K562 (cell line): ENCODE results near the gene DCAF10. TPM values are rescaled to one million over a fixed set of nuclear protein-coding genes. Genes with fewer than 3 reads are reported as not detected.

Source experiments
- BRCA1 ChIP-seq, 2 experiments: fragments of 450-650 bp in 1 of 2; sonication (generic) in 1 of 2; formaldehyde crosslinking in 1 of 2; IDR thresholded peaks; 2 replicates each; pipeline versions ENCODE4 v1.5.0 to v1.6.1; 2017 to 2020; ENCODE audit warnings: mild to moderate bottlenecking in 1 of 2, missing genetic modification reagents in 1 of 2
- CEBPG ChIP-seq, 3 experiments: fragments of 200-800 bp in 1 of 3; sonication (Bioruptor generic) in 1 of 3; sonication (generic) in 1 of 3; formaldehyde crosslinking in 1 of 3; IDR thresholded peaks in 2 of 3; conservative IDR thresholded peaks in 1 of 3; 2 replicates each; pipeline versions ENCODE4 v1.6.1 to v1.8.0; 2016 to 2022; ENCODE audit warnings: missing compliant biosample characterization in 2 of 3, missing genetic modification characterization in 2 of 3, mild to moderate bottlenecking in 1 of 3, missing genetic modification reagents in 1 of 3
- HMGN3 ChIP-seq: IDR thresholded peaks from 2 replicates; pipeline ENCODE4 v1.6.1; 2011; ENCODE audit warnings: borderline replicate concordance, low read depth, mild to moderate bottlenecking, mixed read lengths, low read length; ENCODE audit not compliant: insufficient read length; ENCODE audit errors: extremely low read depth
- MIER1 ChIP-seq: fragments of 450-650 bp; IDR thresholded peaks from 2 replicates; pipeline ENCODE4 v1.6.1; 2016; ENCODE audit warnings: antibody characterized with exemption, mild to moderate bottlenecking, low read depth
- NR1H2 ChIP-seq: sonication (generic); formaldehyde crosslinking; IDR thresholded peaks from 2 replicates; pipeline ENCODE4 v1.4.0; 2020; ENCODE audit warnings: mild to moderate bottlenecking, missing genetic modification reagents
- RBM39 ChIP-seq: fragments of 200-400 bp; formaldehyde crosslinking; optimal IDR thresholded peaks from 2 replicates; pipeline ENCODE3; 2018; ENCODE audit warnings: low read depth, low read length
- SIN3A ChIP-seq, 2 experiments: fragments of 150-350 bp in 1 of 2; IDR thresholded peaks; 2 replicates each; pipeline ENCODE4 v1.6.1; 2011 to 2016; ENCODE audit warnings: borderline replicate concordance in 2 of 2, low read depth in 2 of 2, low read length in 2 of 2, mild to moderate bottlenecking in 2 of 2, moderate library complexity in 2 of 2; ENCODE audit not compliant: control insufficient read depth in 1 of 2
- TBP ChIP-seq: optimal IDR thresholded peaks from 2 replicates; pipeline ENCODE3; 2011; ENCODE audit warnings: low read depth, low read length, improper control_type of control experiment
- TEAD4 ChIP-seq, 2 experiments: sonication (generic) in 1 of 2; formaldehyde crosslinking in 1 of 2; IDR thresholded peaks; 2 replicates each; pipeline versions ENCODE4 v1.6.1 to v1.8.0; 2012 to 2022; ENCODE audit warnings: borderline replicate concordance in 1 of 2, inconsistent platforms in 1 of 2, low read length in 1 of 2, mild to moderate bottlenecking in 1 of 2, missing genetic modification reagents in 1 of 2
- YY1 ChIP-seq, 3 experiments: IDR thresholded peaks; 2 replicates each; pipeline ENCODE4 v1.6.1; 2011; ENCODE audit warnings: low read length in 2 of 3, mild to moderate bottlenecking in 2 of 3, moderate library complexity in 2 of 3, borderline replicate concordance in 1 of 3, control low read depth in 1 of 3, low read depth in 1 of 3; ENCODE audit not compliant: insufficient read depth in 3 of 3, insufficient replicate concordance in 2 of 3, control insufficient read depth in 1 of 3, insufficient read length in 1 of 3; ENCODE audit errors: extremely low read depth in 1 of 3
- ZFX ChIP-seq: sonication (generic); formaldehyde crosslinking; IDR thresholded peaks from 2 replicates; pipeline ENCODE4 v1.8.0; 2022; ENCODE audit warnings: mild to moderate bottlenecking, missing genetic modification reagents, moderate library complexity
- ZNF75A ChIP-seq: fragments of 450-650 bp; formaldehyde crosslinking; IDR thresholded peaks from 2 replicates; pipeline ENCODE4 v1.4.0; 2020; ENCODE audit warnings: mild to moderate bottlenecking
- polyA plus RNA-seq, 8 experiments: library from polyadenylated mRNA; depleted of rRNA in 4 of 8; stranded (reverse) in 5 of 8; unstranded in 3 of 8; fragments of >200 nt; fragmentation: Nextera tagmentation in 2 of 8; fragmentation: Illumina TruSeq in 1 of 8; extraction: Ambion mirVana in 2 of 8; extraction: Trizol in 1 of 8; gene quantifications; 2 replicates each; pipeline versions ENCODE4 v1.2.1 to v1.2.3, GENCODE V29; 2011 to 2014; ENCODE audit warnings: inconsistent platforms in 1 of 8, missing spikeins in 1 of 8
- total RNA-seq, 7 experiments: library from RNA; depleted of rRNA in 6 of 7; stranded (reverse); fragments of >200 nt in 6 of 7; fragmentation: Illumina TruSeq in 2 of 7; extraction: Trizol in 2 of 7; gene quantifications; 2 replicates each; pipeline versions ENCODE4 v1.2.1 to v1.2.3, GENCODE V29; 2011 to 2021; ENCODE audit warnings: low replicate concordance in 1 of 7
- TF ChIP-seq, protein P1 (sequence below): sonication (generic); formaldehyde crosslinking; IDR thresholded peaks from 2 replicates; pipeline ENCODE4 v1.8.0; 2022; ENCODE audit warnings: mild to moderate bottlenecking, missing genetic modification reagents
- TF ChIP-seq, protein P2 (sequence below): fragments of 250-450 bp; sonication (Bioruptor Pico); IDR thresholded peaks from 2 replicates; pipeline ENCODE4 v1.5.0; 2021
- TF ChIP-seq, protein P3 (sequence below): fragments of 450-650 bp; formaldehyde crosslinking; IDR thresholded peaks from 2 replicates; pipeline ENCODE4 v1.4.0; 2022; ENCODE audit warnings: missing genetic modification characterization

The DCAF10 gene
- total and polyA plus RNA-seq, 9 of the 15 experiments (the other 6 are each of a cell fraction or from before 2014, with no cell fraction given) = 6.8 to 40.1 (median 16.9) TPM

DNA sequence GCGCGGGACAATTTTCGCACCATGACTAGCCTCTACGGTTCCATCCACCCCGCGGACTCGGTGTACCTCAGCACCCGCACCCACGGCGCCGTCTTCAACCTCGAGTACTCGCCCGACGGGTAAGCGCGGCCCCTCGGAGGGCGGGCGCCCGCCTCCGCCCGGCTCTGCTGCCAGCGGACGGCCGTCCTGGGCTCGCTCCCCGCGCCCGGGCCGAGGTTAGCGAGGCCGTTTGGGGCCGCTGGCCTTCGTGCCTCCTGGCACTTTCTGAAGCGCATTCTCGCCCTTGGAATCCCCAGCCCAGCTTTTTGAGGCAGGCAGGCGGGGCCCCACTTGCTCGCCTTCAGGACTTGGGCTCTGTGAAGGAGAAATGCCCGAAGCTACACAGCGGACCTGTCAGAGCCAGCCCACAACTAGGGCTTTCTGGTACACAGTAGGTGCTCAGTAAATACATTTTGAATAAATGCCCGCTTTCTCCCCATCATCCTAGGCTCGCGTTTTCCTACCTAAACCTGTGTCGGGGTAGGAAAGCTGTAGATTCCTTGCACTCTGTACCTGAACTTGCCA lies 772 bp downstream of the DCAF10 start (continued):
- no peak for TF ChIP-seq TBP
- no peak for TF ChIP-seq TEAD4 (IDR thresholded peaks at IDR 0.05; ENCODE audit: low read length)
- no peak for TF ChIP-seq TEAD4 (CRISPR knock-in tag; IDR thresholded peaks at IDR 0.05; ENCODE audit: borderline replicate concordance)
- peak; percentile 65; the same call in 1 of the 2 replicates for TF ChIP-seq ZFX (CRISPR knock-in tag)
- no peak for TF ChIP-seq RBM39
- TF ChIP-seq BRCA1 (IDR thresholded peaks at IDR 0.05) = no peak
- TF ChIP-seq BRCA1 (CRISPR knock-in tag; IDR thresholded peaks at IDR 0.05) = no peak
- TF ChIP-seq CEBPG (CRISPR knock-in tag; IDR thresholded peaks at IDR 0.05) = no peak; the same call in 1 of the 2 replicates
- TF ChIP-seq CEBPG (tag; conservative IDR thresholded peaks at IDR 0.05 in 1 of 2, IDR thresholded peaks at IDR 0.05 in 1 of 2) = no peak
- TF ChIP-seq, protein P1, sequence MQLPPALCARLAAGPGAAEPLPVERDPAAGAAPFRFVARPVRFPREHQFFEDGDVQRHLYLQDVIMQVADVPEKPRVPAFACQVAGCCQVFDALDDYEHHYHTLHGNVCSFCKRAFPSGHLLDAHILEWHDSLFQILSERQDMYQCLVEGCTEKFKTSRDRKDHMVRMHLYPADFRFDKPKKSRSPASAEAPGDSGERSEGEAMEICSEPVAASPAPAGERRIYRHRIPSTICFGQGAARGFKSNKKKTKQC (CRISPR knock-in tag) = 0 out of 2 replicates have a peak, but pooled peaks have one; percentile 1
- TF ChIP-seq YY1 (IDR thresholded peaks at IDR 0.05; ENCODE audit: borderline replicate concordance in 1 of 3, control insufficient read depth in 1 of 3, extremely low read depth in 1 of 3, insufficient read depth in 3 of 3, insufficient read length in 1 of 3, insufficient replicate concordance in 2 of 3, low read depth in 1 of 3, low read length in 2 of 3) = no peak
- no peak for TF ChIP-seq ZNF75A (CRISPR knock-in tag)
- TF ChIP-seq, protein P2, sequence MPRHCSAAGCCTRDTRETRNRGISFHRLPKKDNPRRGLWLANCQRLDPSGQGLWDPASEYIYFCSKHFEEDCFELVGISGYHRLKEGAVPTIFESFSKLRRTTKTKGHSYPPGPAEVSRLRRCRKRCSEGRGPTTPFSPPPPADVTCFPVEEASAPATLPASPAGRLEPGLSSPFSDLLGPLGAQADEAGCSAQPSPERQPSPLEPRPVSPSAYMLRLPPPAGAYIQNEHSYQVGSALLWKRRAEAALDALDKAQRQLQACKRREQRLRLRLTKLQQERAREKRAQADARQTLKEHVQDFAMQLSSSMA (CRISPR knock-in tag) = no peak
- TF ChIP-seq, protein P3, sequence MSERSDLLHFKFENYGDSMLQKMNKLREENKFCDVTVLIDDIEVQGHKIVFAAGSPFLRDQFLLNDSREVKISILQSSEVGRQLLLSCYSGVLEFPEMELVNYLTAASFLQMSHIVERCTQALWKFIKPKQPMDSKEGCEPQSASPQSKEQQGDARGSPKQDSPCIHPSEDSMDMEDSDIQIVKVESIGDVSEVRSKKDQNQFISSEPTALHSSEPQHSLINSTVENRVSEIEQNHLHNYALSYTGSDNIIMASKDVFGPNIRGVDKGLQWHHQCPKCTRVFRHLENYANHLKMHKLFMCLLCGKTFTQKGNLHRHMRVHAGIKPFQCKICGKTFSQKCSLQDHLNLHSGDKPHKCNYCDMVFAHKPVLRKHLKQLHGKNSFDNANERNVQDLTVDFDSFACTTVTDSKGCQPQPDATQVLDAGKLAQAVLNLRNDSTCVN (CRISPR knock-in tag) = no peak
- no peak for TF ChIP-seq MIER1
- no peak for TF ChIP-seq HMGN3
- TF ChIP-seq NR1H2 (CRISPR knock-in tag) = no peak
- TF ChIP-seq SIN3A (IDR thresholded peaks at IDR 0.05; ENCODE audit: borderline replicate concordance in 2 of 2, control insufficient read depth in 1 of 2, low read depth in 2 of 2, low read length in 2 of 2) = peak in 1 of 2 experiments; percentile 26; a peak in 1 of 4 replicates
